H1 (cell line): ENCODE data around the gene VWA1. TPM values are rescaled to one million over a fixed set of nuclear protein-coding genes. Genes with fewer than 3 reads are reported as not detected.
"Not testable (repeated sequence)": the region's sequence is repeated elsewhere in the genome, so short reads cannot be mapped to it uniquely, and the experiment has no call there.

Experiments used
- CTCF ChIA-PET: fragments of 300-600 bp; sonication (Branson Sonifier 250); formaldehyde crosslinking; loops from one replicate; lab custom pipeline; 2021; ENCODE audit not compliant: partially characterized antibody; lab: Charles Lee
- POLR2A ChIA-PET: fragments of 300-600 bp; sonication (Branson Sonifier 250); formaldehyde crosslinking; loops from one replicate; lab custom pipeline; 2021; ENCODE audit warnings: inconsistent platforms; ENCODE audit not compliant: partially characterized antibody; lab: Charles Lee
- DNase-seq, 2 experiments: peaks; one replicate each; pipeline versions ENCODE4 v3.0.0 to v3.0.0-alpha.2; 2010 to 2022; ENCODE audit warnings: low spot score in 2 of 2, low read depth in 1 of 2, mixed read lengths in 1 of 2
- FAIRE-seq: peaks from 2 replicates; lab custom pipeline; 2011; peaks lifted over from hg19 to GRCh38; lab: Jason Lieb, UNC
- H2AFZ ChIP-seq: 2 replicates; pipeline ENCODE4 v1.8.1; 2012; ENCODE audit warnings: low read length, inconsistent platforms
- H2AK5ac ChIP-seq: 2 replicates; pipeline ENCODE4 v1.6.1; 2013; ENCODE audit warnings: low read depth, low read length
- H2BK120ac ChIP-seq: replicated peaks from 2 replicates; pipeline ENCODE3; 2013; ENCODE audit warnings: low read depth, low read length, inconsistent platforms
- H2BK12ac ChIP-seq: 2 replicates; pipeline ENCODE4 v1.6.1; 2013; ENCODE audit warnings: low read depth, low read length
- H2BK15ac ChIP-seq: 2 replicates; pipeline ENCODE4 v1.6.1; 2013; ENCODE audit warnings: low read length
- H2BK20ac ChIP-seq: 2 replicates; pipeline ENCODE4 v1.6.1; 2013; ENCODE audit warnings: low read length
- H2BK5ac ChIP-seq: 2 replicates; pipeline ENCODE4 v1.6.1; 2013; ENCODE audit warnings: low read depth, low read length
- H3K14ac ChIP-seq: 2 replicates; pipeline ENCODE4 v1.6.1; 2013; ENCODE audit warnings: inconsistent platforms; ENCODE audit not compliant: insufficient read length
- H3K18ac ChIP-seq: 2 replicates; pipeline ENCODE4 v1.6.1; 2013; ENCODE audit warnings: low read length; ENCODE audit errors: extremely low read depth
- H3K23ac ChIP-seq: 2 replicates; pipeline ENCODE4 v1.6.1; 2013; ENCODE audit warnings: inconsistent platforms; ENCODE audit not compliant: insufficient read length
- H3K23me2 ChIP-seq: 2 replicates; pipeline ENCODE4 v1.6.1; 2013; ENCODE audit warnings: low read depth, low read length
- H3K27ac ChIP-seq: 2 replicates; pipeline ENCODE4 v1.6.1; 2011; ENCODE audit warnings: low read depth, low read length, inconsistent platforms
- H3K27me3 ChIP-seq, 4 experiments: replicated peaks in 1 of 4; 1 replicate in 1 of 4; 2 replicates in 3 of 4; pipeline versions ENCODE4 v1.6.1 to v1.8.1; 2011 to 2013; ENCODE audit warnings: low read length in 3 of 4, mild to moderate bottlenecking in 3 of 4, inconsistent platforms in 2 of 4, mixed read lengths in 2 of 4, moderate library complexity in 1 of 4; ENCODE audit not compliant: control insufficient read depth in 3 of 4, insufficient read depth in 3 of 4; ENCODE audit errors: extremely low read depth in 1 of 4
- H3K36me3 ChIP-seq, 4 experiments: 2 replicates each; pipeline versions ENCODE4 v1.6.1 to v1.8.1; 2011 to 2013; ENCODE audit warnings: mild to moderate bottlenecking in 4 of 4, low read length in 3 of 4, moderate library complexity in 2 of 4, control low read depth in 1 of 4, inconsistent platforms in 1 of 4; ENCODE audit not compliant: insufficient read depth in 4 of 4, control insufficient read depth in 2 of 4
- H3K4ac ChIP-seq: replicated peaks from 2 replicates; pipeline ENCODE3; 2013; ENCODE audit warnings: low read length, low read depth, mixed read lengths, inconsistent platforms; ENCODE audit not compliant: insufficient read length
- H3K4me1 ChIP-seq, 4 experiments: replicated peaks in 1 of 4; 1 replicate in 1 of 4; 2 replicates in 3 of 4; pipeline versions ENCODE4 v1.6.1 to v1.8.1; 2011 to 2013; ENCODE audit warnings: low read length in 3 of 4, inconsistent platforms in 2 of 4, mixed read lengths in 1 of 4; ENCODE audit not compliant: insufficient read depth in 4 of 4, control insufficient read depth in 3 of 4
- H3K4me2 ChIP-seq, 2 experiments: 2 replicates each; pipeline versions ENCODE4 v1.6.1 to v1.8.1; 2011 to 2013; ENCODE audit warnings: low read depth in 2 of 2, low read length in 2 of 2, control low read depth in 1 of 2, inconsistent platforms in 1 of 2, mild to moderate bottlenecking in 1 of 2; ENCODE audit not compliant: insufficient read depth in 1 of 2
- H3K4me3 ChIP-seq, 4 experiments: fragments of 200-600, 300-600 bp in 1 of 4; sonication (generic), shearing (Covaris generic), sonication (Bioruptor Twin) in 1 of 4; 2 replicates each; pipeline versions ENCODE4 v1.5.1 to v1.8.1; 2011 to 2016; ENCODE audit warnings: low read length in 4 of 4, low read depth in 3 of 4, control low read depth in 2 of 4, inconsistent platforms in 2 of 4, mild to moderate bottlenecking in 2 of 4, mixed read lengths in 1 of 4, moderate library complexity in 1 of 4; ENCODE audit not compliant: insufficient read depth in 2 of 4; ENCODE audit errors: extremely low read depth in 1 of 4
- H3K56ac ChIP-seq: replicated peaks from 2 replicates; pipeline ENCODE3; 2013; ENCODE audit warnings: low read depth, mild to moderate bottlenecking, mixed read lengths, low read length, inconsistent platforms; ENCODE audit not compliant: insufficient read length
- H3K79me1 ChIP-seq: 2 replicates; pipeline ENCODE4 v1.6.1; 2013; ENCODE audit warnings: low read depth, low read length, control low read depth
- H3K79me2 ChIP-seq, 2 experiments: 2 replicates each; pipeline versions ENCODE4 v1.6.1 to v1.8.1; 2012 to 2013; ENCODE audit warnings: low read length in 2 of 2, mild to moderate bottlenecking in 2 of 2, inconsistent platforms in 1 of 2; ENCODE audit not compliant: insufficient read depth in 2 of 2, control insufficient read depth in 1 of 2
- H3K9ac ChIP-seq, 4 experiments: replicated peaks in 1 of 4; 1 replicate in 1 of 4; 2 replicates in 3 of 4; pipeline versions ENCODE4 v1.6.1 to v1.8.1; 2011 to 2013; ENCODE audit warnings: low read depth in 3 of 4, low read length in 3 of 4, control low read depth in 2 of 4, mild to moderate bottlenecking in 2 of 4, moderate library complexity in 2 of 4, inconsistent platforms in 1 of 4; ENCODE audit errors: extremely low read depth in 1 of 4
- H3K9me3 ChIP-seq, 2 experiments: 2 replicates each; pipeline versions ENCODE4 v1.6.1 to v1.8.1; 2012 to 2013; ENCODE audit warnings: mild to moderate bottlenecking in 2 of 2, moderate library complexity in 2 of 2, control low read depth in 1 of 2, inconsistent platforms in 1 of 2, low read depth in 1 of 2, low read length in 1 of 2, mixed read lengths in 1 of 2; ENCODE audit not compliant: insufficient read depth in 2 of 2
- H4K20me1 ChIP-seq, 2 experiments: replicated peaks in 1 of 2; 2 replicates each; pipeline versions ENCODE3 to v1.8.1; 2011 to 2013; ENCODE audit warnings: inconsistent platforms in 2 of 2, low read length in 2 of 2, mild to moderate bottlenecking in 1 of 2; ENCODE audit not compliant: insufficient read depth in 2 of 2, control insufficient read depth in 1 of 2
- H4K5ac ChIP-seq: 2 replicates; pipeline ENCODE4 v1.6.1; 2013; ENCODE audit warnings: low read length, low read depth, mixed read lengths, inconsistent platforms; ENCODE audit not compliant: insufficient read length
- H4K8ac ChIP-seq: 2 replicates; pipeline ENCODE4 v1.8.0; 2013; ENCODE audit warnings: mild to moderate bottlenecking, moderate library complexity, low read length, inconsistent platforms; ENCODE audit not compliant: insufficient read depth; ENCODE audit errors: extremely low read depth
- H4K91ac ChIP-seq: replicated peaks from 2 replicates; pipeline ENCODE3; 2013; ENCODE audit warnings: low read length, mixed read lengths, inconsistent platforms; ENCODE audit not compliant: insufficient read length
- SP1 ChIP-seq: IDR thresholded peaks from 2 replicates; pipeline ENCODE4 v1.6.1; 2011; ENCODE audit warnings: low read depth, low read length
- WGBS, 2 experiments: shearing (Covaris generic) in 1 of 2; methylation state at CpG; one replicate each; pipeline versions ENCODE4 v1.1.6 to v1.1.7; 2013 to 2015; ENCODE audit warnings: low lambda C conversion rate in 2 of 2, mixed read lengths in 2 of 2, inconsistent platforms in 1 of 2, low coverage in 1 of 2, missing lambda C conversion rate in 1 of 2; ENCODE audit not compliant: insufficient replicate concordance in 2 of 2, insufficient coverage in 1 of 2, insufficient read length in 1 of 2; ENCODE audit errors: extremely low coverage in 1 of 2, missing lambda C conversion rate in 1 of 2; 5-methylcytosine and 5-hydroxymethylcytosine counted together
- polyA plus RNA-seq, 7 experiments: library from polyadenylated mRNA; depleted of rRNA in 3 of 7; stranded (reverse) in 5 of 7; unstranded in 2 of 7; fragments of >200 nt in 5 of 7; fragments of 200-250 nt in 2 of 7; gene quantifications; 1 replicate in 5 of 7; 2 replicates in 1 of 7; 4 replicates in 1 of 7; pipeline versions ENCODE4 v1.2.1 to v1.2.3, GENCODE V29; 2011 to 2013; ENCODE audit warnings: missing spikeins in 2 of 7, mixed read lengths in 2 of 7
- total RNA-seq: library from RNA; stranded (reverse); fragmentation: NEBNext Ultra II Directional; extraction: Animal tissue kit (Norgen Biotek cat#: 25700); gene quantifications from 2 replicates; pipeline ENCODE4 v1.2.1, GENCODE V29; 2021
- TF ChIP-seq, protein P1 (sequence below), 3 experiments: IDR thresholded peaks; 1 replicate in 2 of 3; 2 replicates in 1 of 3; pipeline versions ENCODE4 v1.5.1 to v1.6.1; 2011; ENCODE audit warnings: low read length in 3 of 3, mild to moderate bottlenecking in 3 of 3, inconsistent platforms in 2 of 3, low read depth in 1 of 3, moderate library complexity in 1 of 3; ENCODE audit not compliant: insufficient read depth in 1 of 3; ENCODE audit errors: control extremely low read depth in 1 of 3

The VWA1 gene
- total and polyA plus RNA-seq, 2 of the 8 experiments (the other 6 are each of a cell fraction or from before 2014, with no cell fraction given): 16.0 to 36.6 TPM

DNA sequence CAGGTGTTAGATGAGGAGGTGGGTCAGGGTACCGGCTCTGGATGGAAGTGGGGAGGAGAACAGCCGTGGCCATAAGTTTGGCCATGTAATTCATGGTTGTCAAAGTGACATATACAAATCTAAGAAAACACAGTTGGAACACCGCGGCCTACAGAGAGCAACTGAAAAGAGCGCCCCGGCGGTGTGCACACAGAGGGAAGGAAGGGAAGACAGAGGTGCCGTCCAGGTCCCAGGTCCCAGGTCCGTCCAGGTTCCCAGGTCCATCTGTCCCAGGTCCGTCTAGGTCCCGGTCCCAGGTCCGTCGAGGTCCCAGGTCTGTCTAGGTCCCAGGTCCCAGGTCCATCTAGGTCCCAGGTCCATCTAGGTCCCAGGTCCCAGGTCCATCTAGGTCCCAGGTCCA, 23.9 kb upstream of the VWA1 start (continued):
- TF ChIP-seq, protein P1, sequence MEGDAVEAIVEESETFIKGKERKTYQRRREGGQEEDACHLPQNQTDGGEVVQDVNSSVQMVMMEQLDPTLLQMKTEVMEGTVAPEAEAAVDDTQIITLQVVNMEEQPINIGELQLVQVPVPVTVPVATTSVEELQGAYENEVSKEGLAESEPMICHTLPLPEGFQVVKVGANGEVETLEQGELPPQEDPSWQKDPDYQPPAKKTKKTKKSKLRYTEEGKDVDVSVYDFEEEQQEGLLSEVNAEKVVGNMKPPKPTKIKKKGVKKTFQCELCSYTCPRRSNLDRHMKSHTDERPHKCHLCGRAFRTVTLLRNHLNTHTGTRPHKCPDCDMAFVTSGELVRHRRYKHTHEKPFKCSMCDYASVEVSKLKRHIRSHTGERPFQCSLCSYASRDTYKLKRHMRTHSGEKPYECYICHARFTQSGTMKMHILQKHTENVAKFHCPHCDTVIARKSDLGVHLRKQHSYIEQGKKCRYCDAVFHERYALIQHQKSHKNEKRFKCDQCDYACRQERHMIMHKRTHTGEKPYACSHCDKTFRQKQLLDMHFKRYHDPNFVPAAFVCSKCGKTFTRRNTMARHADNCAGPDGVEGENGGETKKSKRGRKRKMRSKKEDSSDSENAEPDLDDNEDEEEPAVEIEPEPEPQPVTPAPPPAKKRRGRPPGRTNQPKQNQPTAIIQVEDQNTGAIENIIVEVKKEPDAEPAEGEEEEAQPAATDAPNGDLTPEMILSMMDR (IDR thresholded peaks at IDR 0.05; ENCODE audit: control extremely low read depth in 1 of 3, insufficient read depth in 1 of 3, low read depth in 1 of 3, low read length in 3 of 3): no peak
- TF ChIP-seq SP1: no peak

DNA sequence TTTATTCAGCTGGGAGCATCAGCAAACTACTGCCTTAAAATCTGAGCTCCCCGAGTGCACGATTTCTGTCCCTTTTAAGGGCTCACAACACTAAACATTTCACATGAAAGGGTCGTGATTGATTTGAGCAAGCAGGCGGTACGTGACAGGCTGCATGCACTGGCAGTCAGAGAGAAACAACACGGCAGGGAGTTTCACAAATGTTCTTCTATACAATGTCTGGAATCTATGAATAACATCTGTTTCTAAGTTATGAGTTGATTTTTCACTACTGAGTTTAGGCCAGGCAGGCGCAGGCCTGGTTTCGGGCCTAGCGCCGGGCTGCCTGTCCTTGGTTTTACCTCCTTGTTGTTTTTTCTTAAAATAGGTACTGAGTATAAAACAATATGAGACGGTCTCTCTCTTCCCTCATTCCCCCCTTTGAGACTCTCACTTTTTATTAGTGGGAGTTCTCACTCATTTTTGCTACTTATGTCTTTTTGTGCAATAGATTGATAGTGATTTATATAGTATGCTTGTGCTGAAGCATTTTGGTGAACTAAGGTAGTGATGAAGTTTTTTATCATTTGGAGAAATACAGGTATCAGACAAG, 23.1 kb upstream of the VWA1 start:
- H3K4ac ChIP-seq, H2BK20ac ChIP-seq, H3K4me2 ChIP-seq, H3K56ac ChIP-seq, H3K79me1 ChIP-seq, FAIRE-seq, H2AFZ ChIP-seq, H3K27ac ChIP-seq, H3K14ac ChIP-seq, H3K9me3 ChIP-seq, DNase-seq, H4K20me1 ChIP-seq, H2BK120ac ChIP-seq, H3K18ac ChIP-seq, H3K23me2 ChIP-seq, H3K4me3 ChIP-seq, H3K9ac ChIP-seq, H3K27me3 ChIP-seq, H2BK15ac ChIP-seq, H4K5ac ChIP-seq, H4K91ac ChIP-seq, H4K8ac ChIP-seq, H3K23ac ChIP-seq: not testable (repeated sequence)
- Histone ChIP-seq H3K79me2 (peaks cover 10 to 17% of the 10 kb centered on the region in 2 experiments), H3K36me3 (peaks cover 0 to 19% (median 1%) of the 10 kb centered on the region in 4 experiments; a peak in 2 of 8 replicates), H2AK5ac (0 out of 2 replicates have a peak overlapping the region, but pooled peaks have one; percentile 39), H3K4me1 (peaks cover 5 to 20% (median 12%) of the 10 kb centered on the region in 4 experiments), H2BK12ac (0 out of 2 replicates have a peak overlapping the region, but pooled peaks have one; percentile 39), H2BK5ac (0 out of 2 replicates have a peak overlapping the region, but pooled peaks have one; percentile 18)
- ChIA-PET POLR2A (interaction anchor here (1.1 to 4.8 kb wide), 7 partner anchors 10 to 38 kb away, joined by 4 to 27 read pairs (median 10); partner anchors contain the start of genes AURKAIP1 and CCNL2), CTCF (interaction anchor here (0.9 to 5.1 kb wide), 5 partner anchors 11 to 93 kb away, joined by 3 to 32 read pairs (median 6); no protein-coding TSS in a partner anchor)
- WGBS, 2 experiments: 96% methylated on average over 11 of the region's 11 CpGs; no CpG with 5 or more reads in 1 of the 2 experiments
